Suprapubic skin (tissue), 4 donors: Measurements from ENCODE around the gene NGFR. TPM values are rescaled to one million over a fixed set of nuclear protein-coding genes. Genes with fewer than 3 reads are reported as not detected.
A peak's percentile ranks its signal among the peaks of the same experiment; 100 is the strongest.

Experiments used
- DNase-seq, 2 donors: peaks; one replicate each; pipeline ENCODE4 v3.0.0-alpha.2; 2019; ENCODE audit warnings: low spot score in 2 of 2
- H3K27ac ChIP-seq: fragments of 200-600 bp; sonication (generic); one replicate; pipeline ENCODE4 v1.5.1; 2019
- H3K27me3 ChIP-seq: fragments of 200-600 bp; sonication (generic); one replicate; pipeline ENCODE4 v1.5.1; 2019
- H3K36me3 ChIP-seq: fragments of 200-600 bp; sonication (generic); one replicate; pipeline ENCODE4 v1.5.1; 2019
- H3K4me1 ChIP-seq: fragments of 200-600 bp; sonication (generic); one replicate; pipeline ENCODE4 v1.5.1; 2019
- H3K4me3 ChIP-seq: fragments of 200-600 bp; sonication (generic); one replicate; pipeline ENCODE4 v1.5.1; 2019; ENCODE audit warnings: mild to moderate bottlenecking
- H3K9me3 ChIP-seq: fragments of 200-600 bp; sonication (generic); one replicate; pipeline ENCODE4 v1.5.1; 2019
- EP300 ChIP-seq: sonication (generic); formaldehyde crosslinking; IDR thresholded peaks from one replicate; pipeline ENCODE4 v1.6.1; 2017; ENCODE audit warnings: antibody characterized with exemption
- POLR2A ChIP-seq, 2 donors: fragments of 450-650 bp; IDR thresholded peaks; one replicate each; pipeline ENCODE4 v1.6.1; 2017; ENCODE audit warnings: antibody characterized with exemption in 2 of 2, mild to moderate bottlenecking in 2 of 2, moderate library complexity in 2 of 2
- POLR2AphosphoS5 ChIP-seq, 3 donors: sonication (generic); formaldehyde crosslinking; IDR thresholded peaks; one replicate each; pipeline ENCODE4 v1.6.1; 2017; ENCODE audit warnings: antibody characterized with exemption in 3 of 3
- WGBS: methylation state at CpG from one replicate; pipeline ENCODE4 v1.1.5; 2018; 5-methylcytosine and 5-hydroxymethylcytosine counted together
- total RNA-seq, 4 donors: library from RNA; depleted of rRNA; stranded (reverse); fragments of >200 nt; gene quantifications; one replicate each; pipeline ENCODE4 v1.1.0, GENCODE V29; 2016
- TF ChIP-seq, protein P1 (sequence below), 2 donors: fragments of 200-600 bp in 1 of 2; fragments of 450-650 bp in 1 of 2; sonication (generic) in 1 of 2; IDR thresholded peaks; one replicate each; pipeline ENCODE4 v1.5.1; 2016 to 2019; ENCODE audit warnings: antibody characterized with exemption in 2 of 2, mild to moderate bottlenecking in 1 of 2, moderate library complexity in 1 of 2

NGFR gene, protein sequence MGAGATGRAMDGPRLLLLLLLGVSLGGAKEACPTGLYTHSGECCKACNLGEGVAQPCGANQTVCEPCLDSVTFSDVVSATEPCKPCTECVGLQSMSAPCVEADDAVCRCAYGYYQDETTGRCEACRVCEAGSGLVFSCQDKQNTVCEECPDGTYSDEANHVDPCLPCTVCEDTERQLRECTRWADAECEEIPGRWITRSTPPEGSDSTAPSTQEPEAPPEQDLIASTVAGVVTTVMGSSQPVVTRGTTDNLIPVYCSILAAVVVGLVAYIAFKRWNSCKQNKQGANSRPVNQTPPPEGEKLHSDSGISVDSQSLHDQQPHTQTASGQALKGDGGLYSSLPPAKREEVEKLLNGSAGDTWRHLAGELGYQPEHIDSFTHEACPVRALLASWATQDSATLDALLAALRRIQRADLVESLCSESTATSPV
- total RNA-seq = 10 to 100 TPM; 18.1 to 26.8 (median 22.0) TPM

DNA sequence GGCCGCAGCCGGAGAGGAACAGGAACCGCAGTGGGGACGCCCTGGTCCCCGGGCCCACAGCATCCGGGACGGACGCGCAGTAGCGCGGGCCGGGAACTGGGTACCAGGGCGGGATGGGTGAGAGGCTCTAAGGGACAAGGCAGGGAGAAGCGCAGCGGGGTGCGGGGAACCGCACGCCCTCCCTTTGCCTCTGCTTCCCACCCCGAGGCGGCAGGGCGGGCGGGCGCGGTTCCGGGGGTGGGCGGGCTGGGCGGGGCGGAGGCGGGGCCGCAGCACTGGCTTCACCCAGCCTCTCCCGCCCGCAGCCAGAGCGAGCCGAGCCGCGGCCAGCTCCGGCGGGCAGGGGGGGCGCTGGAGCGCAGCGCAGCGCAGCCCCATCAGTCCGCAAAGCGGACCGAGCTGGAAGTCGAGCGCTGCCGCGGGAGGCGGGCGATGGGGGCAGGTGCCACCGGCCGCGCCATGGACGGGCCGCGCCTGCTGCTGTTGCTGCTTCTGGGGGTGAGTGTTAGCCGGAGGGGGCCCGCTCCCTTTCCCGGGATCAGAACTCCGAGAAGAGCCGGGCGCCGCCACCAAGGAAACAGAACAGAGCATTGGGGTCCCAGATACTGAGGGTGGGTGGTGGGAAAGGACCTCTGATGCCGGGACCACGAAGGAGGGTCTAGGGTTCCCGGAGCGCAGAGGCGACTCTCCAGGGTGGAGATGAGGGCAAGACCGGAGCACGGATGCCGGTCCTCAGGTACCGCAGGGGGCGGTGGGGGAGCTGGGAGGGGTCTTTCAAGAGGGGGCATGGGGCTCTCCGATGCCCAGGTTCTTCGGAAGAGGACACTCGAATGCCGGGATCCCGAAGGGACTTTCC is at the start of gene NGFR:
NGFR (plus strand) TSS at position 308 of the 856 bp plus-strand sequence; CDS start at position 433, 125 bp downstream.
- Histone ChIP-seq H3K4me1 (peaks cover 35% of the 10 kb centered on the region), H3K27me3 (peaks cover 66% of the 10 kb centered on the region), H3K36me3 (no peaks in the 10 kb centered on the region), H3K4me3 (peak within 1 kb of the TSS; percentile 53), H3K9me3 (no peaks in the 10 kb centered on the region), H3K27ac (no peak within 1 kb of the TSS)
- DNase-seq = no peak
- under 1% methylated on average over 55 of the region's 79 CpGs for WGBS
- TF ChIP-seq POLR2AphosphoS5 (IDR thresholded peaks at IDR 0.05) (no peak), POLR2A (IDR thresholded peaks at IDR 0.05) (no peak), EP300 (no peak)
- TF ChIP-seq, protein P1, sequence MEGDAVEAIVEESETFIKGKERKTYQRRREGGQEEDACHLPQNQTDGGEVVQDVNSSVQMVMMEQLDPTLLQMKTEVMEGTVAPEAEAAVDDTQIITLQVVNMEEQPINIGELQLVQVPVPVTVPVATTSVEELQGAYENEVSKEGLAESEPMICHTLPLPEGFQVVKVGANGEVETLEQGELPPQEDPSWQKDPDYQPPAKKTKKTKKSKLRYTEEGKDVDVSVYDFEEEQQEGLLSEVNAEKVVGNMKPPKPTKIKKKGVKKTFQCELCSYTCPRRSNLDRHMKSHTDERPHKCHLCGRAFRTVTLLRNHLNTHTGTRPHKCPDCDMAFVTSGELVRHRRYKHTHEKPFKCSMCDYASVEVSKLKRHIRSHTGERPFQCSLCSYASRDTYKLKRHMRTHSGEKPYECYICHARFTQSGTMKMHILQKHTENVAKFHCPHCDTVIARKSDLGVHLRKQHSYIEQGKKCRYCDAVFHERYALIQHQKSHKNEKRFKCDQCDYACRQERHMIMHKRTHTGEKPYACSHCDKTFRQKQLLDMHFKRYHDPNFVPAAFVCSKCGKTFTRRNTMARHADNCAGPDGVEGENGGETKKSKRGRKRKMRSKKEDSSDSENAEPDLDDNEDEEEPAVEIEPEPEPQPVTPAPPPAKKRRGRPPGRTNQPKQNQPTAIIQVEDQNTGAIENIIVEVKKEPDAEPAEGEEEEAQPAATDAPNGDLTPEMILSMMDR (IDR thresholded peaks at IDR 0.05) = no peak

DNA sequence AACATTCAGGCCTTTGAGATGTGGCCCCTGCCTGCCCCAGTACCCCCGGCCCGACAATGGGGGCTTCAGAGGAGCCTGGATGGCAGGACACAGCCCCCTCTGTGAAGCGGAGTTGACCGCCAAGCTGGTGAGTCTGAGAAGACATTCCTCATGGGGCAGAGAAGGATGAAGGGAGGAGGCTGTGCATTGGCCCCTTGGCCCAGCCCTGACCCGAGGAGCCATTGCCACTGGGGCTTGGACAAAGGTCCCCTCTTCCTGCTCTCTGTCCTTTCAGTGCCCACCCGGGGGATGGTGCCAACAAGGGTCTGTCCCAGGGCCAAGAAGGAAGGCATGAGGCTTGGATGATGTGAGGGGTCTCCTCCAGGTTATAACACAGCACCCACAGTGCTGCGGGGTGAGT is 49.5 kb upstream of the NGFR start:
- H3K27ac ChIP-seq = no peak overlapping the region
- H3K9me3 ChIP-seq = no peaks in the 10 kb centered on the region
- no peaks in the 10 kb centered on the region for H3K36me3 ChIP-seq
- no peak for TF ChIP-seq EP300
- no peak for TF ChIP-seq POLR2AphosphoS5 (IDR thresholded peaks at IDR 0.05)
- no peak for TF ChIP-seq POLR2A (IDR thresholded peaks at IDR 0.05)
- TF ChIP-seq, protein P1 (IDR thresholded peaks at IDR 0.05) = no peak
- peaks cover 14% of the 10 kb centered on the region for H3K27me3 ChIP-seq
- 92% methylated on average over 7 of the region's 7 CpGs for WGBS
- peaks cover 17% of the 10 kb centered on the region for H3K4me1 ChIP-seq
- DNase-seq = no peak
- H3K4me3 ChIP-seq = no peak overlapping the region

DNA sequence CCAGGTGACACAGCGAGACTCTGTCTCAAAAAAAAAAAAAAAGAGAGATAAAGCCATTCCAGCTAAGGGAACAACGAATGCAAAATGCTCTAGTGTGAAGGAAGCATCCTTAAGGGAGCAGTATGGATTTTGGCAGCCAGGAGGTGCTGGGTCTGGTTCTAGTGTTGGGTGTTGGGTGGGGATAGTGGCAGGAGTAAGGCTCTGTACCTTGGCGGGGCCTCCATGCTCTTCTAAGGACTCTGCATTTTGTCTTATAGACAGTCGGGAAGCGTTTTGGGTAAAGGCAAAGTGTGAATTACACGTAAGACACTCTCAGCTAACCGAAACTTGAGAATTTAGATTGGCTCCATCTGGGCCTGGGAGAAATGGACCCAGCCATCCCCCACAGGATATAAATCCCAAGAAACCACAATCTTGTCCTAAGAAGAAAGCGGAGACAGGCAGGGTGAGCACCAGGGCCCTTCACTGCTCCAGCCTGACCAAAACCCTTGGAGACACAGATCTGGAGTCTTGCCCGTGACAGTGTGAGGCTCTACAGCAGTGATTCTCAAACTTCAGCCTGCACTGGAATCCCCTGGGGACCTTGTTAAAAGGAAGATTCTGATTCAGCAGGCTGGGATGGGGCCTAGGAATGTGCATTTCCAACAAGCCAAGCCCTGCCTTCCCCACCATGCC is 47.3 kb upstream of the NGFR start:
- WGBS = 81% methylated on average over 9 of the region's 9 CpGs
- TF ChIP-seq, protein P1 (IDR thresholded peaks at IDR 0.05) = no peak
- no peak for TF ChIP-seq POLR2A (IDR thresholded peaks at IDR 0.05)
- no peak for TF ChIP-seq EP300
- no peak for TF ChIP-seq POLR2AphosphoS5 (IDR thresholded peaks at IDR 0.05)
- no peak overlapping the region for H3K4me3 ChIP-seq

DNA sequence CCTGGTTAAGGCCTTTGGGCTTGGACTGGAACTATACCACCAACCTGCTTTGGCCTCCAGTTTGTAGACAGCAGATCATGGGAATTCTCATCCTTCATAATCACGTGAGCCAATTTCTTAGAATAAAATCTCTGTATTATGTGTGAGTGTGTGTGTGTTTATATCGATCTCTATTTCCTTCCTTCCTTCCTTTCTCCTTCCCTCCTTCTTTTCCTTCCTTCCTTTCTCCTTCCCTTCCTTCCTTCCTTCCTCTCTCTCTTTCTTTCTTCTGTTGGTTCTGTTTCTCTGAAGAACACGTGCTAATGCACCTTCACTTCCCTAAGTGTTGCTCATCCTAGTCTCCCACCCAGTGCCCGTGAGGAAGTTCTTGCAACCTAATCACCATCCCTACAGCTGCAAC is 44.9 kb upstream of the NGFR start:
- peaks cover 3% of the 10 kb centered on the region for H3K4me1 ChIP-seq
- no peak overlapping the region for H3K27ac ChIP-seq
- H3K4me3 ChIP-seq = no peak overlapping the region
- no peak for DNase-seq
- H3K9me3 ChIP-seq = no peaks in the 10 kb centered on the region
- TF ChIP-seq POLR2AphosphoS5 (IDR thresholded peaks at IDR 0.05) = no peak
- H3K36me3 ChIP-seq = no peaks in the 10 kb centered on the region
- 80% methylated on average over 4 of the region's 4 CpGs for WGBS
- no peaks in the 10 kb centered on the region for H3K27me3 ChIP-seq

More for the DNA sequence above, 47.3 kb upstream of the NGFR start:
- Histone ChIP-seq H3K9me3 (no peaks in the 10 kb centered on the region), H3K27ac (no peak overlapping the region), H3K36me3 (no peaks in the 10 kb centered on the region), H3K4me1 (peaks cover 7% of the 10 kb centered on the region), H3K27me3 (peaks cover 8% of the 10 kb centered on the region)
- no peak for DNase-seq

DNA sequence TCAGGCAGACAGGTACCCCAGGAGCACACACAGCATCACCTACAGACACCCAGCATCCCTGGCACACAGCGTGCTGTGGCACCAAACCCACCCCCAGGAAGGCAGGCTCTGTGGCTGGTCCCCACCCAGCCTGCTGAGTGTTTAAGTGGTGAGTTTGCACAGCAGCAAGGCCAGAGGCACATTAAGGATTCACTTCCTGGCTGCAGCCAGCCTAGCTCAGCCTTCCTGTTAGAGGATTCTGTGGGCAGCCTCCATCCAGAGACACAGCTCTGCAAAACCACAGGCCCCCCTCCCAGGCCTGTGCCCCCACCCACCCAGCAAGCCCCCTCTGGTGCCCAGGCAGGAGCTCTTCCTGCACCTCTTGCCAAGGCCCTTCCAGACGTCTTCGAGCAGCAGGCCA is 44.4 kb upstream of the NGFR start:
- Histone ChIP-seq H3K36me3 (no peaks in the 10 kb centered on the region), H3K9me3 (no peaks in the 10 kb centered on the region), H3K27me3 (peaks cover 5% of the 10 kb centered on the region), H3K4me1 (peaks cover 3% of the 10 kb centered on the region), H3K4me3 (no peak overlapping the region), H3K27ac (no peak overlapping the region)
- no peak for DNase-seq
- TF ChIP-seq POLR2AphosphoS5 (IDR thresholded peaks at IDR 0.05) = no peak
- 86% methylated on average over 1 of the region's 3 CpGs for WGBS
